Measurements from ENCODE around the gene EHMT1.
"Not testable (repeated sequence)": the region's sequence is repeated elsewhere in the genome, so short reads cannot be mapped to it uniquely, and the experiment has no call there.

EHMT1 gene

GRCh38 chr9:137762414-137763061 is 143.7 kb downstream of the EHMT1 start:
- DNase-seq (no peak), ATAC-seq (no peak)

GRCh38 chr9:137763271-137763955 is 144.6 kb downstream of the EHMT1 start:
- DNase-seq = no peak
- no peak for ATAC-seq

GRCh38 chr9:137764171-137764671 is 145.4 kb downstream of the EHMT1 start:
- DNase-seq (no peak), ATAC-seq (no peak)

- DNase-seq = no peak
- ATAC-seq = no peak
Observed at GRCh38 chr9:137764981-137765380, 146.2 kb downstream of the EHMT1 start.

GRCh38 chr9:137765536-137765935 is 146.7 kb downstream of the EHMT1 start:
- ATAC-seq = no peak
- no peak for DNase-seq

GRCh38 chr9:137771580-137771979 is 152.8 kb downstream of the EHMT1 start:
- DNase-seq = no peak
- ATAC-seq = no peak

GRCh38 chr9:137772281-137772873 is 153.6 kb downstream of the EHMT1 start:
- no peak for DNase-seq
- no peak for ATAC-seq

- DNase-seq = no peak
- ATAC-seq = no peak
Observed at GRCh38 chr9:137774775-137775386, 156.1 kb downstream of the EHMT1 start.

GRCh38 chr9:137776306-137776995 is 157.6 kb downstream of the EHMT1 start:
- ATAC-seq (no peak), DNase-seq (no peak)

GRCh38 chr9:137777761-137778160 is 159.0 kb downstream of the EHMT1 start:
- DNase-seq (no peak), ATAC-seq (no peak)

- no peak for DNase-seq
- ATAC-seq = no peak
Observed at GRCh38 chr9:137778336-137778735, 159.5 kb downstream of the EHMT1 start.

GRCh38 chr9:137778914-137779313 is 160.1 kb downstream of the EHMT1 start:
- DNase-seq = no peak
- no peak for ATAC-seq

GRCh38 chr9:137780031-137780430 is 161.2 kb downstream of the EHMT1 start:
- ATAC-seq = not testable (repeated sequence)

GRCh38 chr9:137781906-137782585 is 163.2 kb downstream of the EHMT1 start:
- ATAC-seq (no peak), DNase-seq (no peak)

More at GRCh38 chr9:137780031-137780430, 161.2 kb downstream of the EHMT1 start:
- not testable (repeated sequence) for DNase-seq

- no peak for ATAC-seq
- DNase-seq = no peak
Observed at GRCh38 chr9:137783521-137783920, 164.7 kb downstream of the EHMT1 start.

GRCh38 chr9:137784046-137784445 is 165.2 kb downstream of the EHMT1 start:
- no peak for DNase-seq

GRCh38 chr9:137784641-137785513 is 166.1 kb downstream of the EHMT1 start:
- no peak for ATAC-seq

More at GRCh38 chr9:137784046-137784445, 165.2 kb downstream of the EHMT1 start:
- ATAC-seq = no peak

GRCh38 chr9:137785704-137786161 is 166.9 kb downstream of the EHMT1 start:
- ATAC-seq (no peak), DNase-seq (no peak)

More at GRCh38 chr9:137784641-137785513, 166.1 kb downstream of the EHMT1 start:
- DNase-seq = no peak

- ATAC-seq = no peak
Observed at GRCh38 chr9:137786511-137786920, 167.7 kb downstream of the EHMT1 start.

GRCh38 chr9:137787381-137787780 is 168.6 kb downstream of the EHMT1 start:
- ATAC-seq (no peak), DNase-seq (no peak)

More at GRCh38 chr9:137786511-137786920, 167.7 kb downstream of the EHMT1 start:
- no peak for DNase-seq

All from stimulated activated naive CD8-positive, alpha-beta T cell treated with anti-CD3 and anti-CD28 coated beads, Interleukin-15, Interleukin-2, amounts not matched to agents 100 U/mL and 50 U/mL, for 24 hours (primary cell).